ENCODE results near the gene TMEM35B.

DNA sequence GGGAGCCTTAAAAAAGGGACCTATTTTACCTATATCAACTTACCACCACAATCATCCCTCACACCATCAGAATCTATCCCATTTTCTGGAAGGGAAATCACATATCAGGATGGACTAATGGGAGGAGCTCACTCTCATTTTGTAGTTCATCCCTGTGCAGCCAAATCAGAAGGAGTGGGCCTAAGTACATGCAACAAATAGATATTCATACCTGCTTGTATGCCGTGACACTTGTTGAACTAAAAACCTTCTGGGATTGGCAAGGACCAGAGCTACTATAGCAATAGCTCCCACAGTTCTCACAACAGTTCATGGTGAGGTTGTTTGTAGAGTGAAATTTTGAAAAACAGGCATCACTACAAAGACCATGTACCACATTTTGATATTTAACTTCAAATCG lies 29.3 kb upstream of the TMEM35B start:
- TF ChIP-seq, protein P1, sequence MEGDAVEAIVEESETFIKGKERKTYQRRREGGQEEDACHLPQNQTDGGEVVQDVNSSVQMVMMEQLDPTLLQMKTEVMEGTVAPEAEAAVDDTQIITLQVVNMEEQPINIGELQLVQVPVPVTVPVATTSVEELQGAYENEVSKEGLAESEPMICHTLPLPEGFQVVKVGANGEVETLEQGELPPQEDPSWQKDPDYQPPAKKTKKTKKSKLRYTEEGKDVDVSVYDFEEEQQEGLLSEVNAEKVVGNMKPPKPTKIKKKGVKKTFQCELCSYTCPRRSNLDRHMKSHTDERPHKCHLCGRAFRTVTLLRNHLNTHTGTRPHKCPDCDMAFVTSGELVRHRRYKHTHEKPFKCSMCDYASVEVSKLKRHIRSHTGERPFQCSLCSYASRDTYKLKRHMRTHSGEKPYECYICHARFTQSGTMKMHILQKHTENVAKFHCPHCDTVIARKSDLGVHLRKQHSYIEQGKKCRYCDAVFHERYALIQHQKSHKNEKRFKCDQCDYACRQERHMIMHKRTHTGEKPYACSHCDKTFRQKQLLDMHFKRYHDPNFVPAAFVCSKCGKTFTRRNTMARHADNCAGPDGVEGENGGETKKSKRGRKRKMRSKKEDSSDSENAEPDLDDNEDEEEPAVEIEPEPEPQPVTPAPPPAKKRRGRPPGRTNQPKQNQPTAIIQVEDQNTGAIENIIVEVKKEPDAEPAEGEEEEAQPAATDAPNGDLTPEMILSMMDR (IDR thresholded peaks at IDR 0.05; ENCODE audit: low read depth, low read length, poor library complexity, severe bottlenecking): no peak
- TF ChIP-seq EZH2phosphoT487 (IDR thresholded peaks at IDR 0.05; ENCODE audit: borderline replicate concordance, low read length): no peak
